ENCODE measurements around the gene PLCE1.

The PLCE1 gene

DNA sequence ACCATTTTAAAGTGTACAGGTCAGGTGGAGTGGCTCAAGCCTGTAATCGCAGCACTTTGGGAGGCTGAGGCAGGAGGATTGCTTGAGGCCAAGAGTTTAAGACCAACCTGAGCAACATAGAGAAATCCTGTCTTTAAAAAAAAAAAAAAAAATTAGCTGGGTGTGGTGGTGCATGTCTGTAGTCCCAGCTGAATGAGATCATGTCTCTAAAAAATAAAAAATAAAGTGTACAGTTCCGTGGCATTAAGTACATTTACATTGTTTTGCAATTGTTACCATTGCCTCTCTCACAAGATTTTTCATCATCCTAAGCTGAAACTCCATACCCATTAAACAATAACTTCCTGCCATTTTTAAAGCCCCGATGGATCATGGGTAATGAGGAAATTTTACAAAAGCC is 20.6 kb downstream of the PLCE1 start:
- FAIRE-seq, result no peak
- DNase-seq (ENCODE audit: extremely low spot score, insufficient read length, low read depth), result no peak

- DNase-seq (ENCODE audit: extremely low spot score, insufficient read length, low read depth) (no peak), FAIRE-seq (no peak)
Measured at GRCh38 chr10:94016727-94017714, 23.3 kb downstream of the PLCE1 start.

DNA sequence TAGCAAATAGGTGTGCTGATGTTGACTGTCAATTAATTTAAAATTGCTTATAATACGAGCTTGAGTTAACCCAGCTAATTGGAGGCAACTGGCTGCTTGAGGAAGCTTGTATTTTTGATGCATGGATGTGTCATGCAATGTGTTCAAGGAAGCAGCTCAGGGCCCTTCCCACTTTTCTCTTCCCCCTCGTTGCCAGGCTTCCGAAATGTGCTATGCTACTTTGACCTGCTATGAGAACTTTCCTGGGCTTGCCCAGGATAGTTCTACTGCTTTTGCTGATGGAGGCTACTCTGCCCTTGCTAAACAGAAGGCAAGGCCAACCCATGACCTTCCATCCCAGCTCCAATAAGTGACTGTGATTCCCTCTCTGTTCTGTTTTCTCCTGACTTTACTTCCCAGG is 24.4 kb downstream of the PLCE1 start:
- FAIRE-seq (no peak), DNase-seq (ENCODE audit: extremely low spot score, insufficient read length, low read depth) (no peak)

DNA sequence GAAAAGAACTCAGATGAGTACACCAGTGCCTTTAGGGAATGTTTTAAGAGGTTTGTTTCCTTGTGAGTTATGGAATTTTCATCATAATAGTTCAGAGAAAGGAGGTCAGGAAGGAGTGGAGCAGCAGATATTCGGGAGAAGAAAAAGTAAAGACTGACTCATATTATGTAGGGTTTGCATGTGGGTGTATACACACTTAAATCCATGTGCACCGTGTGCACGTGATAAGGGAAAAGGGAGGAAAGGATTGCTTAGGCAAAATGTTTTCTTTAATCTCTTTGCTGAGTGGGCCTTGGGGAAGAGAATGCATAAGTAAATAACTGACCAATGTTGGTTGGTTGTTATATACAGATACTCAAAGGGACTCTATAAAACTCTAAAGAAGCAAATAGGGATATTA is 30.2 kb downstream of the PLCE1 start:
- no peak for FAIRE-seq

GRCh38 chr10:94024407-94024806 is 30.7 kb downstream of the PLCE1 start:
- FAIRE-seq, result no peak

More for the DNA sequence above, 30.2 kb downstream of the PLCE1 start:
- no peak for DNase-seq (ENCODE audit: extremely low spot score, insufficient read length, low read depth)

GRCh38 chr10:94025806-94026205 is 32.1 kb downstream of the PLCE1 start:
- no peak for DNase-seq (ENCODE audit: extremely low spot score, insufficient read length, low read depth)
- no peak for FAIRE-seq

More at GRCh38 chr10:94024407-94024806, 30.7 kb downstream of the PLCE1 start:
- no peak for DNase-seq (ENCODE audit: extremely low spot score, insufficient read length, low read depth)

GRCh38 chr10:94027197-94027596 is 33.5 kb downstream of the PLCE1 start:
- FAIRE-seq (no peak), DNase-seq (ENCODE audit: extremely low spot score, insufficient read length, low read depth) (no peak)

DNA sequence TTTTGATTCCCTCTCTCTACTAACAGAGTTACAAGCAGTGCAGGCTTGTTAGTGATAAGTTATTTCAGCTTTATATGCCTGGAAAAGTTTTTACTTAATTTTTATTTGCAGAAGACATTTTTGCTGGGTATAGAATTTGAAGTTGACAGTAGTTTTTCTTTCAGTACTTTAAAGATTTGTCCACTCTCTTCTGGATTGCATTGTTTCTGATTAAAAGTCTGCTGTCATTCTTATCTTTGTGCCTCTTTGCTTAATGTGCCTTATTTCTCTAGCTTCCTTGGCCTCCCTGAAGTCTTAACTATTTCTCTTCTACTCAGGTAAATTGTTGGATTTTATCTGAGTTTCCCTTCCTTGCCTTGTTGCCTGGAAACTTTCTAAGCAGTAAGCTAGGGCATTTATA is 36.2 kb downstream of the PLCE1 start:
- FAIRE-seq (no peak), DNase-seq (ENCODE audit: extremely low spot score, insufficient read length, low read depth) (no peak)

- DNase-seq (ENCODE audit: extremely low spot score, insufficient read length, low read depth) (no peak), FAIRE-seq (no peak)
Measured at GRCh38 chr10:94035982-94036765, 42.4 kb downstream of the PLCE1 start.

DNA sequence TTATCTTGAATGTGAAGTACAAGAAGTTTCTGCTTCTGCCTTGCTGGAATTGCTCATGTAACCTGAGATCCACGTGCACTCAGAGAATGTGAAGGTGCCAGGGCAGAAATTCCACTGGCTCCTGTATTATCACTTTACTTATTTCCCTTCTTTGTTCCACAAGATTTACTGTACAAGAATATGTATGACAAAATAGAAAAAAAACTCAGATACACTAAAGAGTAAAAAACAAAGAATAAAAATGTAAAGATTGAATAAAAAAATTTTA is 43.0 kb downstream of the PLCE1 start:
- no peak for FAIRE-seq
- DNase-seq (ENCODE audit: extremely low spot score, insufficient read length, low read depth), result no peak

- FAIRE-seq, result no peak
- no peak for DNase-seq (ENCODE audit: extremely low spot score, insufficient read length, low read depth)
Measured at GRCh38 chr10:94037286-94037685, 43.6 kb downstream of the PLCE1 start.

GRCh38 chr10:94038024-94038423 is 44.3 kb downstream of the PLCE1 start:
- FAIRE-seq, result no peak
- DNase-seq (ENCODE audit: extremely low spot score, insufficient read length, low read depth), result no peak

GRCh38 chr10:94041206-94041605 is 47.5 kb downstream of the PLCE1 start:
- DNase-seq (ENCODE audit: extremely low spot score, insufficient read length, low read depth) (no peak), FAIRE-seq (no peak)

GRCh38 chr10:94042001-94042833 is 48.5 kb downstream of the PLCE1 start:
- DNase-seq (ENCODE audit: extremely low spot score, insufficient read length, low read depth) (no peak), FAIRE-seq (no peak)

DNA sequence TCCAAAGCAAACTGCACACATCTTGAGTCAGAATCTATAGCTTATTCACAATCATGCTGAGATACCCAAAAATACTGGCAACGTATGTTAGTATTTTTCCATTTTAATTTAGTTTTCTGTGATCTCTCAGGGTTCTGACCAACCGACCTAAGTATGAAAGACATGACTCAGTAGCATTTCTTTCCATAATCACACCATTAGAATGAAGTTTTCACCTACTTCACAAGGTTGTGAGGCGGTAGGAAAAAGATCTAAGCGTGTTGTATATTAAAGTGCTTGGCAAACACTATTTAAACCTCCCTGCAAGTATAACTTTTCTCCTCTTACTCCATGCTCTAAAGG is 49.1 kb downstream of the PLCE1 start:
- no peak for DNase-seq (ENCODE audit: extremely low spot score, insufficient read length, low read depth)
- FAIRE-seq, result no peak

Data from GM18507 (cell line).